HCT116 (cell line): Measurements from ENCODE around the gene CDH11. TPM values are rescaled to one million over a fixed set of nuclear protein-coding genes. Genes with fewer than 3 reads are reported as not detected.

ENCODE experiments used
- ATAC-seq: fragments of 200-7000 bp; cut with Tn5 transposase; 2 replicates; pipeline ENCODE4 v1.9.1; 2020; ENCODE audit warnings: mild to moderate bottlenecking, moderate library complexity
- BruUV-seq: library from RNA; stranded (reverse); fragments of 400-500 nt; replicated peaks from 2 replicates; lab custom pipeline; 2021; lab: Mats Ljungman, UMichigan
- CTCF ChIA-PET: fragments of 300-600 bp; sonication (Branson Sonifier 250); formaldehyde crosslinking; loops from one replicate; lab custom pipeline; 2021; ENCODE audit warnings: antibody characterized with exemption; lab: Charles Lee
- POLR2A ChIA-PET: fragments of 300-600, 350-600 bp; sonication (Branson Sonifier 250); formaldehyde crosslinking; loops from one replicate; lab custom pipeline; 2021; ENCODE audit warnings: antibody characterized with exemption; lab: Charles Lee
- RAD21 ChIA-PET, 2 experiments: fragments of 300-600 bp; sonication (Branson Sonifier 250); formaldehyde crosslinking; loops; one replicate each; lab custom pipeline; 2023; ENCODE audit warnings: low total read pairs in 2 of 2; ENCODE audit not compliant: uncharacterized antibody in 2 of 2, unreplicated experiment in 2 of 2, low non-redundant PET in 1 of 2; lab: Charles Lee
- DNase-seq: peaks from one replicate; pipeline ENCODE4 v3.0.0-alpha.2; 2010; ENCODE audit warnings: low read depth, low spot score
- H2AFZ ChIP-seq: fragments of 200-600 bp; shearing (Covaris generic), sonication (generic); 2 replicates; pipeline ENCODE4 v1.6.1; 2017; ENCODE audit warnings: low read depth, mixed run types, mixed read lengths, antibody characterized with exemption, low read length; ENCODE audit not compliant: poor library complexity, severe bottlenecking
- H3K27ac ChIP-seq: 2 replicates; pipeline ENCODE4 v1.5.1; 2012; ENCODE audit warnings: low read depth, low read length
- H3K27me3 ChIP-seq: fragments of 200-600 bp; sonication (generic); 2 replicates; pipeline ENCODE4 v1.6.1; 2016; ENCODE audit warnings: mixed run types, low read length, mixed read lengths; ENCODE audit not compliant: insufficient read depth
- H3K36me3 ChIP-seq, 2 experiments: fragments of 200-500 bp in 1 of 2; fragments of 200-600 bp in 1 of 2; sonication (Bioruptor generic) in 1 of 2; sonication (generic) in 1 of 2; 2 replicates each; pipeline versions ENCODE4 v1.5.1 to v1.6.1; 2014 to 2016; ENCODE audit warnings: low read length in 2 of 2, inconsistent platforms in 1 of 2, mixed read lengths in 1 of 2, mixed run types in 1 of 2; ENCODE audit not compliant: insufficient read depth in 2 of 2, control insufficient read depth in 1 of 2
- H3K4me1 ChIP-seq, 2 experiments: fragments of 200-600 bp in 1 of 2; sonication (generic) in 1 of 2; 2 replicates each; pipeline versions ENCODE4 v1.5.1 to v1.6.1; 2012 to 2017; ENCODE audit warnings: low read length in 2 of 2, inconsistent platforms in 1 of 2, mild to moderate bottlenecking in 1 of 2, mixed read lengths in 1 of 2, mixed run types in 1 of 2, moderate library complexity in 1 of 2; ENCODE audit not compliant: insufficient read depth in 2 of 2, control insufficient read depth in 1 of 2
- H3K4me2 ChIP-seq: fragments of 200-600 bp; sonication (generic); 2 replicates; pipeline ENCODE4 v1.6.1; 2017; ENCODE audit warnings: mixed run types, low read length, mixed read lengths
- H3K4me3 ChIP-seq, 2 experiments: fragments of 200-600 bp in 1 of 2; sonication (generic) in 1 of 2; replicated peaks in 1 of 2; 2 replicates each; pipeline ENCODE4 v1.5.1; 2011 to 2016; ENCODE audit warnings: low read length in 2 of 2, control low read depth in 1 of 2, low read depth in 1 of 2, mild to moderate bottlenecking in 1 of 2, mixed read lengths in 1 of 2, mixed run types in 1 of 2
- H3K79me2 ChIP-seq: fragments of 200-600 bp; sonication (generic); 2 replicates; pipeline ENCODE4 v1.6.1; 2017; ENCODE audit warnings: mild to moderate bottlenecking, mixed run types, low read length, moderate library complexity, mixed read lengths; ENCODE audit not compliant: insufficient read depth
- H3K9ac ChIP-seq: fragments of 200-600 bp; sonication (generic); 2 replicates; pipeline ENCODE4 v1.6.1; 2016; ENCODE audit warnings: low read length, mixed read lengths
- H3K9me2 ChIP-seq: fragments of 200-600 bp; sonication (generic), shearing (Covaris generic); 2 replicates; pipeline ENCODE4 v1.6.1; 2017; ENCODE audit warnings: mixed run types, mild to moderate bottlenecking, moderate library complexity; ENCODE audit not compliant: insufficient read depth
- H3K9me3 ChIP-seq, 2 experiments: fragments of 200-500 bp in 1 of 2; fragments of 200-600 bp in 1 of 2; sonication (Bioruptor generic) in 1 of 2; sonication (generic) in 1 of 2; 2 replicates each; pipeline ENCODE4 v1.6.1; 2014 to 2017; ENCODE audit warnings: low read length in 2 of 2, mixed read lengths in 2 of 2, inconsistent platforms in 1 of 2, low read depth in 1 of 2, mild to moderate bottlenecking in 1 of 2, mixed run types in 1 of 2, moderate library complexity in 1 of 2; ENCODE audit not compliant: control insufficient read depth in 1 of 2, insufficient read depth in 1 of 2
- H4K20me1 ChIP-seq: fragments of 200-600 bp; sonication (generic), shearing (Covaris generic); 2 replicates; pipeline ENCODE4 v1.6.1; 2017; ENCODE audit warnings: mixed run types, mild to moderate bottlenecking, moderate library complexity; ENCODE audit not compliant: insufficient read depth
- ATF3 ChIP-seq: IDR thresholded peaks from 2 replicates; pipeline ENCODE4 v1.6.1; 2012
- CBX3 ChIP-seq: IDR thresholded peaks from 2 replicates; pipeline ENCODE4 v1.6.1; 2012; ENCODE audit warnings: low read depth
- CEBPB ChIP-seq: IDR thresholded peaks from 2 replicates; pipeline ENCODE4 v1.6.1; 2012; ENCODE audit warnings: low read depth
- ELF1 ChIP-seq: IDR thresholded peaks from 2 replicates; pipeline ENCODE4 v1.6.1; 2012; ENCODE audit warnings: low read depth, borderline replicate concordance
- EZH2 ChIP-seq: fragments of 200-600 bp; sonication (generic); IDR thresholded peaks from 2 replicates; pipeline ENCODE4 v1.6.1; 2017; ENCODE audit warnings: antibody characterized with exemption, mixed run types
- EZH2phosphoT487 ChIP-seq: fragments of 200-600 bp; IDR thresholded peaks from 2 replicates; pipeline ENCODE4 v1.6.1; 2018; ENCODE audit warnings: antibody characterized with exemption, borderline replicate concordance
- FOSL1 ChIP-seq: IDR thresholded peaks from 2 replicates; pipeline ENCODE4 v1.6.1; 2012; ENCODE audit warnings: low read depth
- JUND ChIP-seq: IDR thresholded peaks from 2 replicates; pipeline ENCODE4 v1.6.1; 2012
- POLR2A ChIP-seq: IDR thresholded peaks from 2 replicates; pipeline ENCODE4 v1.7.0; 2011; ENCODE audit warnings: borderline replicate concordance; ENCODE audit not compliant: insufficient read depth, insufficient read length; ENCODE audit errors: extremely low read depth
- POLR2AphosphoS5 ChIP-seq: IDR thresholded peaks from 2 replicates; pipeline ENCODE4 v1.6.1; 2011; ENCODE audit warnings: mild to moderate bottlenecking, low read depth, low read length, moderate library complexity
- SRF ChIP-seq: IDR thresholded peaks from 2 replicates; pipeline ENCODE4 v1.6.1; 2012; ENCODE audit warnings: low read depth
- TCF7L2 ChIP-seq: IDR thresholded peaks from 2 replicates; pipeline ENCODE4 v1.7.0; 2011; ENCODE audit warnings: borderline replicate concordance, inconsistent platforms; ENCODE audit not compliant: insufficient read depth, insufficient read length; ENCODE audit errors: extremely low read depth
- YY1 ChIP-seq: IDR thresholded peaks from 2 replicates; pipeline ENCODE4 v1.6.1; 2011; ENCODE audit warnings: low read length, low read depth, moderate library complexity, mild to moderate bottlenecking; ENCODE audit not compliant: insufficient replicate concordance; ENCODE audit errors: extremely low read depth
- ZFX ChIP-seq: fragments of 450-650 bp; IDR thresholded peaks from 2 replicates; pipeline ENCODE4 v1.6.1; 2017
- ZNF274 ChIP-seq: fragments of 200-500 bp; sonication (Bioruptor generic); IDR thresholded peaks from 2 replicates; pipeline ENCODE4 v1.6.1; 2014; ENCODE audit warnings: mild to moderate bottlenecking, low read depth, low read length, inconsistent platforms
- intact Hi-C: fragments of 100-400 bp; cut with micrococcal nuclease; formaldehyde crosslinking; loops from 2 replicates; pipeline ENCODE4 v1.10.0; 2022
- total RNA-seq: library from RNA; stranded (reverse); gene quantifications from one replicate; pipeline ENCODE4 v1.2.1, GENCODE V29; 2021; ENCODE audit not compliant: unreplicated experiment
- TF ChIP-seq, protein P1 (sequence below): IDR thresholded peaks from 2 replicates; pipeline ENCODE4 v1.6.1; 2012; ENCODE audit warnings: low read depth
- TF ChIP-seq, protein P2 (sequence below): IDR thresholded peaks from 2 replicates; pipeline ENCODE4 v1.6.1; 2011; ENCODE audit warnings: mild to moderate bottlenecking, low read length, moderate library complexity; ENCODE audit not compliant: insufficient replicate concordance; ENCODE audit errors: extremely low read depth

CDH11 gene
- total RNA-seq, 1 experiment from 2014 or later, result 0.52 TPM

DNA sequence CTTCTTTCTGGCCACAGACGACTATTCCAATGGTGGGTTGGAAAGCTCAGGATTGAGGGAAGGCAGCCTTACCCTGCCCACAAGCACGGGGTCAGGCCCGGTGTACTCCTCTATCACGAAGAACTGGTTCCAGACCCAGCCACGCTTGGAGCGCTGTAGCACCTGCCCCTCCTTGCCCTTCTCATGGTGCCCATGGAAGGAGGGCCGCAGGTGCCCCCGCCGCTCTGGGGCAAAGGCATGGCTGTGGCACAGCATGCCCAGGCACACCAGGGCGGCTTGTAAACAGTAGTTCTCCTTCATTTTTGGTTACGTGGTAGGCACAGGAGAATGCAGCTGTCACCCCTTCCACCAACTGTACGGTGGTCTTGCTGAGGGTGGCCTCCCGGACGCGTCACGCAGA lies 117.3 kb downstream of the CDH11 start:
- ChIA-PET POLR2A (no interaction called here), RAD21 (no interaction called here)

DNA sequence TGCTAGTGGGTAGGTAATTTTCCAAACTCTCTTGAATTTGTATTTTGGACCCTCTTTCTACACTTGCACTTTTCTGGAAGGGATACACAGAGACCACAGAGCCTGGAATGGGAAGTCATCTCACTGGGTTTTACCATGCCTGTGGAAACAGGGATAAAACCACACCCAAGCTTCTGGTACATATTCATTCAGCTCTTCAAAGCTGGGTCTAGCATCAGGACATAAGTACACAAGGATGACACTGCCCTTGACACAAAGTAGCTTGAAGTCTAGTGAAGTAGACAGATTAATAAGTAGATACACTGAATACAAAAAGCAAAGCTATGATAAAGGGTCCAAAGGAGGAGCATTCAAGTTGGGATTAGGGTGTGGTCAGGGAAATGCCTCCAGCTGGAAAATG lies 118.2 kb downstream of the CDH11 start:
- no peaks in the 10 kb centered on the region for H3K36me3 ChIP-seq
- H3K27ac ChIP-seq, result no peak overlapping the region
- H3K27me3 ChIP-seq, result no peaks in the 10 kb centered on the region
- ChIA-PET RAD21 (no interaction called here), CTCF (no interaction called here), POLR2A (no interaction called here)
- H3K79me2 ChIP-seq, result no peaks in the 10 kb centered on the region
- H2AFZ ChIP-seq, result no peak overlapping the region
- H3K4me2 ChIP-seq, result no peak overlapping the region
- intact Hi-C loops, result no loop called here
- no peak overlapping the region for H3K9ac ChIP-seq
- ATAC-seq (no peak), DNase-seq (no peak)
- no peak overlapping the region for H3K4me3 ChIP-seq
- H3K9me3 ChIP-seq, result peaks cover 5 to 15% of the 10 kb centered on the region in 2 experiments; a peak in 2 of 4 replicates
- no peaks in the 10 kb centered on the region for H4K20me1 ChIP-seq
- no peaks in the 10 kb centered on the region for H3K4me1 ChIP-seq
- BruUV-seq, result no TSS peak
- H3K9me2 ChIP-seq, result no peaks in the 10 kb centered on the region
- TF ChIP-seq POLR2AphosphoS5 (no peak), POLR2A (no peak), FOSL1 (no peak), TCF7L2 (no peak), SRF (no peak), ATF3 (no peak), CBX3 (no peak), JUND (no peak), ZFX (no peak), CEBPB (no peak), EZH2 (no peak)
- TF ChIP-seq, protein P1, sequence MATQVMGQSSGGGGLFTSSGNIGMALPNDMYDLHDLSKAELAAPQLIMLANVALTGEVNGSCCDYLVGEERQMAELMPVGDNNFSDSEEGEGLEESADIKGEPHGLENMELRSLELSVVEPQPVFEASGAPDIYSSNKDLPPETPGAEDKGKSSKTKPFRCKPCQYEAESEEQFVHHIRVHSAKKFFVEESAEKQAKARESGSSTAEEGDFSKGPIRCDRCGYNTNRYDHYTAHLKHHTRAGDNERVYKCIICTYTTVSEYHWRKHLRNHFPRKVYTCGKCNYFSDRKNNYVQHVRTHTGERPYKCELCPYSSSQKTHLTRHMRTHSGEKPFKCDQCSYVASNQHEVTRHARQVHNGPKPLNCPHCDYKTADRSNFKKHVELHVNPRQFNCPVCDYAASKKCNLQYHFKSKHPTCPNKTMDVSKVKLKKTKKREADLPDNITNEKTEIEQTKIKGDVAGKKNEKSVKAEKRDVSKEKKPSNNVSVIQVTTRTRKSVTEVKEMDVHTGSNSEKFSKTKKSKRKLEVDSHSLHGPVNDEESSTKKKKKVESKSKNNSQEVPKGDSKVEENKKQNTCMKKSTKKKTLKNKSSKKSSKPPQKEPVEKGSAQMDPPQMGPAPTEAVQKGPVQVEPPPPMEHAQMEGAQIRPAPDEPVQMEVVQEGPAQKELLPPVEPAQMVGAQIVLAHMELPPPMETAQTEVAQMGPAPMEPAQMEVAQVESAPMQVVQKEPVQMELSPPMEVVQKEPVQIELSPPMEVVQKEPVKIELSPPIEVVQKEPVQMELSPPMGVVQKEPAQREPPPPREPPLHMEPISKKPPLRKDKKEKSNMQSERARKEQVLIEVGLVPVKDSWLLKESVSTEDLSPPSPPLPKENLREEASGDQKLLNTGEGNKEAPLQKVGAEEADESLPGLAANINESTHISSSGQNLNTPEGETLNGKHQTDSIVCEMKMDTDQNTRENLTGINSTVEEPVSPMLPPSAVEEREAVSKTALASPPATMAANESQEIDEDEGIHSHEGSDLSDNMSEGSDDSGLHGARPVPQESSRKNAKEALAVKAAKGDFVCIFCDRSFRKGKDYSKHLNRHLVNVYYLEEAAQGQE, result no peak

More for the DNA sequence above, 117.3 kb downstream of the CDH11 start:
- peaks cover 9 to 18% of the 10 kb centered on the region in 2 experiments; a peak in 2 of 4 replicates for H3K9me3 ChIP-seq
- no peak overlapping the region for H3K4me2 ChIP-seq
- no peak overlapping the region for H2AFZ ChIP-seq
- intact Hi-C loops, result no loop called here
- H3K27ac ChIP-seq, result no peak overlapping the region
- no peaks in the 10 kb centered on the region for H3K9me2 ChIP-seq
- DNase-seq, result no peak
- no peaks in the 10 kb centered on the region for H3K27me3 ChIP-seq
- H3K36me3 ChIP-seq, result no peaks in the 10 kb centered on the region
- no peaks in the 10 kb centered on the region for H3K79me2 ChIP-seq
- CTCF ChIA-PET, result no interaction called here
- no peak for ATAC-seq
- TF ChIP-seq ZNF274, result no peak
- TF ChIP-seq JUND, result no peak
- TF ChIP-seq, protein P2, sequence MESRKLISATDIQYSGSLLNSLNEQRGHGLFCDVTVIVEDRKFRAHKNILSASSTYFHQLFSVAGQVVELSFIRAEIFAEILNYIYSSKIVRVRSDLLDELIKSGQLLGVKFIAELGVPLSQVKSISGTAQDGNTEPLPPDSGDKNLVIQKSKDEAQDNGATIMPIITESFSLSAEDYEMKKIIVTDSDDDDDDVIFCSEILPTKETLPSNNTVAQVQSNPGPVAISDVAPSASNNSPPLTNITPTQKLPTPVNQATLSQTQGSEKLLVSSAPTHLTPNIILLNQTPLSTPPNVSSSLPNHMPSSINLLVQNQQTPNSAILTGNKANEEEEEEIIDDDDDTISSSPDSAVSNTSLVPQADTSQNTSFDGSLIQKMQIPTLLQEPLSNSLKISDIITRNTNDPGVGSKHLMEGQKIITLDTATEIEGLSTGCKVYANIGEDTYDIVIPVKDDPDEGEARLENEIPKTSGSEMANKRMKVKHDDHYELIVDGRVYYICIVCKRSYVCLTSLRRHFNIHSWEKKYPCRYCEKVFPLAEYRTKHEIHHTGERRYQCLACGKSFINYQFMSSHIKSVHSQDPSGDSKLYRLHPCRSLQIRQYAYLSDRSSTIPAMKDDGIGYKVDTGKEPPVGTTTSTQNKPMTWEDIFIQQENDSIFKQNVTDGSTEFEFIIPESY, result no peak
- TF ChIP-seq EZH2phosphoT487, result no peak
- TF ChIP-seq EZH2, result no peak
- TF ChIP-seq POLR2AphosphoS5, result no peak
- no peak for TF ChIP-seq TCF7L2
- TF ChIP-seq ELF1, result no peak
- no peak for TF ChIP-seq YY1
- TF ChIP-seq, all 23 proteins: peak for 0
- Histone ChIP-seq H4K20me1 (no peaks in the 10 kb centered on the region), H3K9ac (no peak overlapping the region), H3K4me1 (no peaks in the 10 kb centered on the region), H3K4me3 (no peak overlapping the region)
- no TSS peak for BruUV-seq
